SK-N-SH treated with all-trans-retinoic acid at 6 μM for 48 hours (cell line): ENCODE measurements around the gene CBX7.

ENCODE experiments used
- ATAC-seq: fragments of 200-7000 bp; cut with Tn5 transposase; 3 replicates; pipeline ENCODE4 v1.9.1; 2020; ENCODE audit warnings: mild to moderate bottlenecking, moderate library complexity
- ARNTL ChIP-seq: fragments of 450-650 bp; formaldehyde crosslinking; IDR thresholded peaks from 2 replicates; pipeline ENCODE4 v1.5.0; 2020; ENCODE audit warnings: low read depth, mild to moderate bottlenecking, moderate library complexity, borderline replicate concordance
- BACH2 ChIP-seq: fragments of 250-450 bp; sonication (Bioruptor Pico); IDR thresholded peaks from 2 replicates; pipeline ENCODE4 v1.9.0; 2021; ENCODE audit warnings: mild to moderate bottlenecking, borderline replicate concordance
- CREB5 ChIP-seq: fragments of 250-450 bp; sonication (Bioruptor Pico); IDR thresholded peaks from 2 replicates; pipeline ENCODE4 v1.5.1; 2020; ENCODE audit warnings: low read depth, mild to moderate bottlenecking, moderate library complexity
- CSDC2 ChIP-seq: fragments of 250-450 bp; sonication (Bioruptor Pico); IDR thresholded peaks from 2 replicates; pipeline ENCODE4 v1.5.0; 2020; ENCODE audit warnings: mild to moderate bottlenecking, moderate library complexity
- CSRNP3 ChIP-seq: fragments of 250-450 bp; sonication (Bioruptor Pico); IDR thresholded peaks from 2 replicates; pipeline ENCODE4 v1.5.1; 2021; ENCODE audit warnings: mild to moderate bottlenecking, moderate library complexity
- ESRRG ChIP-seq: fragments of 250-450 bp; sonication (Bioruptor Pico); IDR thresholded peaks from 2 replicates; pipeline ENCODE4 v1.6.1; 2021; ENCODE audit warnings: mild to moderate bottlenecking
- GLIS3 ChIP-seq: fragments of 250-450 bp; sonication (Bioruptor Pico); IDR thresholded peaks from 2 replicates; pipeline ENCODE4 v1.5.0; 2020; ENCODE audit warnings: mild to moderate bottlenecking, moderate library complexity
- ISL1 ChIP-seq: fragments of 250-450 bp; sonication (Bioruptor Pico); IDR thresholded peaks from 2 replicates; pipeline ENCODE4 v2.1.2; 2022; ENCODE audit warnings: mild to moderate bottlenecking, moderate library complexity
- OSR1 ChIP-seq: fragments of 250-450 bp; sonication (Bioruptor Pico); IDR thresholded peaks from 2 replicates; pipeline ENCODE4 v1.8.0; 2022; ENCODE audit warnings: moderate library complexity, mild to moderate bottlenecking, inconsistent platforms
- POU6F1 ChIP-seq: fragments of 250-450 bp; sonication (Bioruptor Pico); IDR thresholded peaks from 2 replicates; pipeline ENCODE4 v1.8.0; 2021; ENCODE audit warnings: low read depth, mild to moderate bottlenecking, moderate library complexity, borderline replicate concordance
- PPARA ChIP-seq: fragments of 250-450 bp; sonication (Bioruptor Pico); IDR thresholded peaks from 2 replicates; pipeline ENCODE4 v1.5.0; 2020; ENCODE audit warnings: mild to moderate bottlenecking, borderline replicate concordance
- RARB ChIP-seq: fragments of 250-450 bp; sonication (Bioruptor Pico); IDR thresholded peaks from 2 replicates; pipeline ENCODE4 v1.8.0; 2021; ENCODE audit warnings: mild to moderate bottlenecking, moderate library complexity
- SNAI2 ChIP-seq: fragments of 250-450 bp; sonication (Bioruptor Pico); IDR thresholded peaks from 2 replicates; pipeline ENCODE4 v1.5.0; 2020; ENCODE audit warnings: mild to moderate bottlenecking, moderate library complexity
- TCF4 ChIP-seq: fragments of 250-450 bp; sonication (Bioruptor Pico); IDR thresholded peaks from 2 replicates; pipeline ENCODE4 v1.8.0; 2021; ENCODE audit warnings: mild to moderate bottlenecking, moderate library complexity, borderline replicate concordance
- TOX ChIP-seq: fragments of 250-450 bp; sonication (Bioruptor Pico); IDR thresholded peaks from 2 replicates; pipeline ENCODE4 v1.8.0; 2021; ENCODE audit warnings: mild to moderate bottlenecking, moderate library complexity, borderline replicate concordance
- TSHZ2 ChIP-seq: fragments of 250-450 bp; sonication (Bioruptor Pico); IDR thresholded peaks from 2 replicates; pipeline ENCODE4 v1.5.0; 2020; ENCODE audit warnings: mild to moderate bottlenecking, moderate library complexity
- ZC3H10 ChIP-seq: fragments of 250-450 bp; sonication (Bioruptor Pico); IDR thresholded peaks from 2 replicates; pipeline ENCODE4 v1.5.1; 2021; ENCODE audit warnings: mild to moderate bottlenecking, moderate library complexity
- ZFP3 ChIP-seq: fragments of 250-450 bp; sonication (Bioruptor Pico); IDR thresholded peaks from 2 replicates; pipeline ENCODE4 v1.5.0; 2020; ENCODE audit warnings: mild to moderate bottlenecking, moderate library complexity
- ZFP30 ChIP-seq: fragments of 450-650 bp; formaldehyde crosslinking; IDR thresholded peaks from 2 replicates; pipeline ENCODE4 v1.5.0; 2022; ENCODE audit warnings: mild to moderate bottlenecking, moderate library complexity
- ZNF565 ChIP-seq: fragments of 450-650 bp; formaldehyde crosslinking; conservative IDR thresholded peaks from 2 replicates; pipeline ENCODE4 v1.5.0; 2020; ENCODE audit warnings: low read depth, mild to moderate bottlenecking, moderate library complexity
- ZNF8 ChIP-seq: fragments of 450-650 bp; formaldehyde crosslinking; IDR thresholded peaks from 2 replicates; pipeline ENCODE4 v1.5.0; 2020; ENCODE audit warnings: mild to moderate bottlenecking, moderate library complexity
- TF ChIP-seq, protein P1 (sequence below): fragments of 250-450 bp; sonication (Bioruptor Pico); IDR thresholded peaks from 2 replicates; pipeline ENCODE4 v1.8.0; 2020; ENCODE audit warnings: mild to moderate bottlenecking, moderate library complexity, borderline replicate concordance

The CBX7 gene

DNA sequence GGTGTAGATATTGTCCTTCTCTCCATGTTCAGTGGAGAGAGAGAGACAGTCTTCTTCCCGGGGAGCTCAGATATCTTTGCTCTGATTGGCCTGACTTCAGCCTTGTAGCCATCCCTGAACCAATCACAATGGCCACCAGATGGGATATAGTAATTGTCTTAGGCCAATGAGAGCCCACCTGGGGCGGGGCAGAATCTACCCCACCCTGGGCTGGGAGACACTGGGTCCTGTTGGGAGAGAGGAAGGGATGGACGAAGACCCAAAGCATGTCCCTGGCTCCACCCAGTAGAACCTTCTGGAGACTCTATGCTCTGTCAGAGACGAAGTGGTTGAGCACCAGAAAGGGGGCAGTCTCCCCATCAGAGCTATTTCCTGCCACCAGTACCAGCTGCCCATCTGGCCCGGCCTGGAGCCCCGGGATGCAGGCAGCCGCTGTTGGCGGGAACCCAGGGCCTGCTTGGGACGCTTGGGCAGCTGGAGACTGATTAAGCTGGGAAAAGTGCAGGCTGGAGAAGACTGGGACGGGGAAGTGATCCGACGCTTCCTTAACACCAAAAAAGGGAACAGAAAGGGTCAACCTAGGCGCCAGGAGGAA, 31.6 kb upstream of the CBX7 start:
- peak; percentile 71 for ATAC-seq
- no peak for TF ChIP-seq TSHZ2
- TF ChIP-seq GLIS3 (CRISPR knock-in tag): no peak
- TF ChIP-seq OSR1 (CRISPR knock-in tag): no peak
- no peak for TF ChIP-seq CSDC2
- TF ChIP-seq ESRRG (CRISPR knock-in tag): no peak
- TF ChIP-seq TCF4 (CRISPR knock-in tag): no peak
- TF ChIP-seq SNAI2 (CRISPR knock-in tag): no peak
- no peak for TF ChIP-seq RARB (CRISPR knock-in tag)
- no peak for TF ChIP-seq ISL1 (CRISPR knock-in tag)
- no peak for TF ChIP-seq BACH2 (CRISPR knock-in tag)
- no peak for TF ChIP-seq ZNF565
- no peak for TF ChIP-seq ARNTL
- no peak for TF ChIP-seq CSRNP3
- no peak for TF ChIP-seq TOX (CRISPR knock-in tag)
- TF ChIP-seq ZNF8 (CRISPR knock-in tag): no peak
- TF ChIP-seq, protein P1, sequence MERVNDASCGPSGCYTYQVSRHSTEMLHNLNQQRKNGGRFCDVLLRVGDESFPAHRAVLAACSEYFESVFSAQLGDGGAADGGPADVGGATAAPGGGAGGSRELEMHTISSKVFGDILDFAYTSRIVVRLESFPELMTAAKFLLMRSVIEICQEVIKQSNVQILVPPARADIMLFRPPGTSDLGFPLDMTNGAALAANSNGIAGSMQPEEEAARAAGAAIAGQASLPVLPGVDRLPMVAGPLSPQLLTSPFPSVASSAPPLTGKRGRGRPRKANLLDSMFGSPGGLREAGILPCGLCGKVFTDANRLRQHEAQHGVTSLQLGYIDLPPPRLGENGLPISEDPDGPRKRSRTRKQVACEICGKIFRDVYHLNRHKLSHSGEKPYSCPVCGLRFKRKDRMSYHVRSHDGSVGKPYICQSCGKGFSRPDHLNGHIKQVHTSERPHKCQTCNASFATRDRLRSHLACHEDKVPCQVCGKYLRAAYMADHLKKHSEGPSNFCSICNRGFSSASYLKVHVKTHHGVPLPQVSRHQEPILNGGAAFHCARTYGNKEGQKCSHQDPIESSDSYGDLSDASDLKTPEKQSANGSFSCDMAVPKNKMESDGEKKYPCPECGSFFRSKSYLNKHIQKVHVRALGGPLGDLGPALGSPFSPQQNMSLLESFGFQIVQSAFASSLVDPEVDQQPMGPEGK (CRISPR knock-in tag): no peak
- TF ChIP-seq CREB5 (CRISPR knock-in tag): no peak
- no peak for TF ChIP-seq ZFP3 (CRISPR knock-in tag)
- TF ChIP-seq PPARA: no peak

DNA sequence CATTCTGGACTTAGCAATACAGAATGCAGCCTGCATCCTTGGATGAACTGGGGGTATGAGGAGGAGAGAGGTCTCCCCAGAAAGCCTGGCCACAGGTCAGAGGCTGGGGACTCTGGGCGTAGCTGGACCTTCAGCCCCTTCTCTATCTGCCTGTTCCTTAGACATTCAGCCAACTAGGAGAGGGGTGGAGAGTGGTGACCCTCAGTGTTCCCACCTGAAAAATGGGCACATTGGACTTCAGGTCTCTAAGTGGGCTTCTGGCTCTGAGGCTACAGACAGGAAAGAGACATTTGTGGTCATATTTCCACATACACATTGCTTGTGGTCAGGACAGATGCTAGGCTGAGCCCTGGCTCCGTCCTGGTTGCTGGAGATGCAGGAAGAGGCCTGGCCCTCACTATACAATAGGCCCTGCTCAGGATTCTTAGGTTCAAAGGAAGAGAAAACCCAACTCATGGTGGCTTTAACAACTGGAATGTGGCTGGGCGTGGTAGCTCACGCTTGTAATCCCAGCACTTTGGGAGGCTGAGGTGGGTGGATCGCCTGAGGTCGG, 30.1 kb upstream of the CBX7 start:
- TF ChIP-seq ZC3H10: no peak
- no peak for TF ChIP-seq POU6F1
- no peak for TF ChIP-seq ISL1 (CRISPR knock-in tag)
- TF ChIP-seq, protein P1 (CRISPR knock-in tag): no peak
- TF ChIP-seq ZFP30 (CRISPR knock-in tag): no peak
- TF ChIP-seq TCF4 (CRISPR knock-in tag): no peak
- no peak for TF ChIP-seq CREB5 (CRISPR knock-in tag)
- no peak for TF ChIP-seq ZFP3 (CRISPR knock-in tag)
- no peak for TF ChIP-seq GLIS3 (CRISPR knock-in tag)
- no peak for TF ChIP-seq BACH2 (CRISPR knock-in tag)
- ATAC-seq: no peak
